Astrocyte (in vitro differentiated cells and primary cell): ENCODE results near the gene CCDC178.

Experiments used
- CTCF ChIP-seq: IDR thresholded peaks from 2 replicates; pipeline ENCODE4 v1.5.1; 2011; ENCODE audit warnings: low read depth, mild to moderate bottlenecking, inconsistent platforms, low read length, moderate library complexity; ENCODE audit not compliant: insufficient read depth
- EZH2 ChIP-seq: IDR thresholded peaks from 2 replicates; pipeline ENCODE4 v1.6.1; 2012; ENCODE audit warnings: mild to moderate bottlenecking, low read length, inconsistent platforms; ENCODE audit not compliant: insufficient read depth

- TF ChIP-seq CTCF = no peak
- TF ChIP-seq EZH2 = no peak
Measured at GRCh38 chr18:33034212-33034611, 406.3 kb downstream of the CCDC178 start.
